Stomach (tissue), 4 donors: Measurements from ENCODE around the gene DYNLL1.

Source experiments
- CTCF ChIP-seq, 7 experiments: fragments of 450-650 bp in 4 of 7; fragments of 200-600 bp in 3 of 7; sonication (generic) in 3 of 7; IDR thresholded peaks; one replicate each; pipeline ENCODE4 v1.5.1; 2016 to 2019; ENCODE audit warnings: antibody characterized with exemption in 7 of 7, control low read depth in 2 of 7, mild to moderate bottlenecking in 1 of 7
- EP300 ChIP-seq: sonication (generic); formaldehyde crosslinking; IDR thresholded peaks from one replicate; pipeline ENCODE4 v1.6.1; 2017; ENCODE audit warnings: antibody characterized with exemption
- POLR2A ChIP-seq, 4 donors: fragments of 450-650 bp; IDR thresholded peaks; one replicate each; pipeline ENCODE4 v1.6.1; 2016; ENCODE audit warnings: antibody characterized with exemption in 4 of 4, control low read depth in 2 of 4, mild to moderate bottlenecking in 1 of 4, moderate library complexity in 1 of 4
- POLR2AphosphoS5 ChIP-seq, 3 donors: sonication (generic); formaldehyde crosslinking; IDR thresholded peaks; one replicate each; pipeline ENCODE4 v1.6.1; 2016; ENCODE audit warnings: antibody characterized with exemption in 3 of 3

GRCh38 chr12:120500581-120500980 lies 4.7 kb downstream of the DYNLL1 start:
- TF ChIP-seq EP300 (no peak), CTCF (IDR thresholded peaks at IDR 0.05) (no peak), POLR2A (IDR thresholded peaks at IDR 0.05) (no peak), POLR2AphosphoS5 (IDR thresholded peaks at IDR 0.05) (no peak)
